ENCODE measurements around the gene RBFOX1.

Gene RBFOX1

DNA sequence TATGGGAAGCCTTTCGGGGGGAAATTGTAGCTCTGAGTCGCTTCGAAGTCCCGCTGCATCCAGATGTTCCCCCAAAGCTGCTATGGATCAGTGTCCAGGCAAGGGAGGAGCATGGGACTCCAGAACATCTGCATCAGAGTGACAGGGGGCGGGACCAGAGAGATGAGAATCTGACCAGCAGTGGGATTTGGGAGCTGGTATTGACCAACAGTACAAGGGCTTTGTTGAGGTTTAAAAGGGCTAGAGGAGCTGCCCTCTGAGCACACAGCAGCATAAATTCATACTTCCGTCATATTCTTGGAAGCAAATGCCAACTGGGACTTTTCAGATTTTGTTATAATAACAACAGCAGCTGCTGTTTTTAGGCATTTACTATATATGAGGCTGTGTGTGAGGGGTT, 10.6 kb downstream of the RBFOX1 start:
- no peak for DNase-seq
- TF ChIP-seq, protein P1, sequence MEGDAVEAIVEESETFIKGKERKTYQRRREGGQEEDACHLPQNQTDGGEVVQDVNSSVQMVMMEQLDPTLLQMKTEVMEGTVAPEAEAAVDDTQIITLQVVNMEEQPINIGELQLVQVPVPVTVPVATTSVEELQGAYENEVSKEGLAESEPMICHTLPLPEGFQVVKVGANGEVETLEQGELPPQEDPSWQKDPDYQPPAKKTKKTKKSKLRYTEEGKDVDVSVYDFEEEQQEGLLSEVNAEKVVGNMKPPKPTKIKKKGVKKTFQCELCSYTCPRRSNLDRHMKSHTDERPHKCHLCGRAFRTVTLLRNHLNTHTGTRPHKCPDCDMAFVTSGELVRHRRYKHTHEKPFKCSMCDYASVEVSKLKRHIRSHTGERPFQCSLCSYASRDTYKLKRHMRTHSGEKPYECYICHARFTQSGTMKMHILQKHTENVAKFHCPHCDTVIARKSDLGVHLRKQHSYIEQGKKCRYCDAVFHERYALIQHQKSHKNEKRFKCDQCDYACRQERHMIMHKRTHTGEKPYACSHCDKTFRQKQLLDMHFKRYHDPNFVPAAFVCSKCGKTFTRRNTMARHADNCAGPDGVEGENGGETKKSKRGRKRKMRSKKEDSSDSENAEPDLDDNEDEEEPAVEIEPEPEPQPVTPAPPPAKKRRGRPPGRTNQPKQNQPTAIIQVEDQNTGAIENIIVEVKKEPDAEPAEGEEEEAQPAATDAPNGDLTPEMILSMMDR (IDR thresholded peaks at IDR 0.05; ENCODE audit: low read depth, low read length): no peak
- no peaks in the 10 kb centered on the region for H3K4me1 ChIP-seq
- no peaks in the 10 kb centered on the region; the same call in 1 of the 2 replicates for H3K9me3 ChIP-seq
- H3K4me3 ChIP-seq (ENCODE audit: low read depth, low read length): no peak overlapping the region
- no peaks in the 10 kb centered on the region for H3K36me3 ChIP-seq
- no peaks in the 10 kb centered on the region for H3K27me3 ChIP-seq

DNA sequence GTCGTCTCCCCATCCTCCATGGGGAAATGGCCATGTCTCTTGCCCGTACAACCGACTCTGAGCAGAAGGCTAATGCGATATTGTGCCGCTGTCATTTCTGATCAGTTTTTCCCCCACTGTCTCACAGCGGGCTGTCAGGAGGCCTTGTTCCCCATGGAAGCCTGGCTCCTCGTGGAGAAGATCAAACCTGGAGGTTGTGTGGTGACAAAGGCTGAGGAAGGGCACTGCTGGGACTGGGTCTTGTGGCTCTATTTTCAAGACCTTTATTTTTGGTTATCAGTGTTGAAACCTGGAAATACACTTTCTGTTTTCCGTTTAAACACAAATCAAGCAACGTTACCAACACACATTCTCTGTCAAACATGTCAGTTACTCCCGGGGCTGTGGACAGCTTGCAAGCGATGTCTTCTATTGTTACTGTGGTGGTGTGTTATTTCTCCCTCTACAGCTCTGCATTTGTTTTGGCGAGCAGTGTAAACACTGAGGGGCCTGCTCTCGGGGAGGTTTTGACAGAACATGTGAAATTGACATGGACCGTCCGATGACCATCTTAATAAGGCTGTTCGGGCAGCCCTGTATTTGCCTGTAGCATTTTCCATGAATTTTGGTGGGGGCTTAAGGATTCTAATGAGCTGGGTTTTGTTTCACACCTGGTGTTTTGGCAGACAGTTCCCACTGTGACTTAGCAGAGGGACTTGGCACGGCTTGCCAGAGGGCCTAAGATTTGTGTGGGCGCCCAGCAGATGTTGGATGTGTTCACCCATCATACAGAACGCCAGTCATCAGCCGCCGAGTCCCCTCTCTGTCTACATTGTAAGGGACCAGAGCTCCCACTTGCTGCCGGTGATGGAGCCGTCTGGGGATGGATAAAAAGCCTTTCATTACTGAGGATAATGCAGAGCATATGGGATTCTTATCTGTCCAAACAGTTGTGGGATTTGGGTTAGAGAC, 12.5 kb downstream of the RBFOX1 start:
- no peaks in the 10 kb centered on the region for H3K4me1 ChIP-seq
- H3K4me3 ChIP-seq (ENCODE audit: low read depth, low read length): no peak overlapping the region
- DNase-seq: no peak
- H3K27me3 ChIP-seq: no peaks in the 10 kb centered on the region
- H3K36me3 ChIP-seq: no peaks in the 10 kb centered on the region
- TF ChIP-seq, protein P1 (IDR thresholded peaks at IDR 0.05; ENCODE audit: low read depth, low read length): no peak
- H3K9me3 ChIP-seq: no peaks in the 10 kb centered on the region; the same call in 1 of the 2 replicates

DNA sequence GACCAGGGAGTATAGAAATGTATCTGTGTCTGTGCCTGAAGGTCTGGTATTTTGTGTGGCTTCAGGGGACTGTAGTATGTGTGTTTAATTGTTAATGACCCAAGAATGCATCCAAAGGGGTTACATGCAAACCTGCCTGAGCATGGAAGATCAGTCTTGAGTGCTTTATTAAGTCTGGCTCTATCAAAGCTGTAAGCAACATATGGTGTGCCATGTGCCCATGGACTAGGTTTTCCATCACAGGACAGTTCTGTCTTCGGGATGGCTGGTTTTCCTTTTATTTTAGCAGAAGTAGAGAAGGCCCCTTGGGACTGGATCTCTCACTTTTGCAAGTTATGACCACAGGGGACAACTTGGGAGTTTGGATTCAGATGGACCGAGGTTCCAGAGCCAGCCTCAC, 18.2 kb downstream of the RBFOX1 start:
- TF ChIP-seq, protein P1 (IDR thresholded peaks at IDR 0.05; ENCODE audit: low read depth, low read length): no peak
- no peak for DNase-seq
- no peaks in the 10 kb centered on the region for H3K36me3 ChIP-seq
- H3K4me1 ChIP-seq: no peaks in the 10 kb centered on the region
- no peaks in the 10 kb centered on the region for H3K27me3 ChIP-seq
- H3K4me3 ChIP-seq (ENCODE audit: low read depth, low read length): no peak overlapping the region
- H3K9me3 ChIP-seq: no peaks in the 10 kb centered on the region

DNA sequence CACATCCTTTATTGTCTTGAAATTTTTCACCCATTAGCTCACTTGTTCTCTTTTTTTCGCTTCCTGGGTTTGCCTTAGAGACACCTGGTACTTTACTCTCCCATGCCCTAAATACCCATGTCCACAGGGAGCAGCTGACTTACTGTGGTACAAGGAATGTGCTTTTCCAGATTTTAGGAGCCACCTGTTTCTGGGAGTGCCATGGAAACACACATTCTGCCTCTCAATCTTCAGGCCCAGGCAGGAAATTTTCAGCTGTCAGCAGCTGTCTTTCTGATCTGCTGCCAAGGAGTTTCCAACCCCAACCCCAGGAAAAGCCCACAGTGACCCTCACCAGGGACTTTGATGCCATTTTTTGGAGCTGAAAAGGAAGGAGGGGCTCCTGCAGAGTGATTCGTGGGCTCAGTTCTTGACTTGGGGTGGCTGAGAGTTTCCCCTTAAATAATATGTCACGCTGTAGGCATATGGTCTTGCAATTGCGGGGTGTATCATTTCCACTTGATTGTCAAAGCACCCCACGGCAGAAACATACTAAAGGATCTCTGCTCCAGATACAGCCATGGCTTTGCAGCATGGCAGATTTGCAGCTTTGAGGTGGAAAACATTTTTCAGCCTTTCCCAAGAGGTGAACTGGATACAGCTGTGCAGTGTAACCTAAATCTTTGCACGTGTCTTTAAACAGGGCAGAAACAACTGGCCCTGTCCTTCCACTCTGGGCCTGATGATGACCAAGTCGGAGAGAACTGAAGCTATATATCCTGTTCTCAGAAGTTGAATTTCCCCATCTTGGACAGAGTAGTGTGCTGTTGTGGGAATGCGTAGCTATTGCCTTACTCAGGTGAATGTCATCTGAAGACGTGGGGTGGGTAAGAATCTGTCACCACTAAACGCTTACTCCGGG, 19.2 kb downstream of the RBFOX1 start:
- no peaks in the 10 kb centered on the region for H3K4me1 ChIP-seq
- TF ChIP-seq, protein P1 (IDR thresholded peaks at IDR 0.05; ENCODE audit: low read depth, low read length): no peak
- no peak for DNase-seq
- H3K36me3 ChIP-seq: no peaks in the 10 kb centered on the region
- H3K27me3 ChIP-seq: no peaks in the 10 kb centered on the region
- H3K9me3 ChIP-seq: no peaks in the 10 kb centered on the region
- no peak overlapping the region for H3K4me3 ChIP-seq (ENCODE audit: low read depth, low read length)

DNA sequence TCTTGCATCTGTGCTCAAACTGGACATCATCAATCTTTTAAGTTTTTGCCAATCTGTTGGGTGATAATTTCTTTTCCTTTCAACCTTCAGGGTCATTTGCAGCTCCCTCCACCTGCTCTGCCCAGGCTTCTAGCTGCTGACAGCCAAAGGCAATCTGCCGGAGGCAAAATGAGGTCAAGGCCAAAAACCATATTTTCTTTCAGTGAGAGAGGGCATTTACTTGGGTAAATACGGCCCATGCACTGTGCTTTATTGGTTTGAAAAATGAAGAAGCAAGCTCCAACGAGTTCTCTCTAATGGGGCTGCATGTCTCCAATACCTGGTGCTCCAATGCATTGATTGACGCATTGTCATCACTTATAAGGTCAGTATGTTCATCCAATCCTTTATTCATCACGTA, 23.1 kb downstream of the RBFOX1 start:
- no peak for DNase-seq
- no peaks in the 10 kb centered on the region for H3K27me3 ChIP-seq
- no peak overlapping the region for H3K4me3 ChIP-seq (ENCODE audit: low read depth, low read length)
- no peaks in the 10 kb centered on the region for H3K4me1 ChIP-seq
- H3K36me3 ChIP-seq: no peaks in the 10 kb centered on the region
- TF ChIP-seq, protein P1 (IDR thresholded peaks at IDR 0.05; ENCODE audit: low read depth, low read length): no peak
- no peaks in the 10 kb centered on the region for H3K9me3 ChIP-seq

Data from BE2C (cell line).